HepG2 (cell line): ENCODE measurements around the gene PTMA. TPM values are rescaled to one million over a fixed set of nuclear protein-coding genes. Genes with fewer than 3 reads are reported as not detected.

Source experiments
- ATF7-NPFF ChIP-seq: sonication (generic); formaldehyde crosslinking; IDR thresholded peaks from 2 replicates; pipeline ENCODE4 v1.8.1; 2023; ENCODE audit warnings: mild to moderate bottlenecking, low read depth, missing genetic modification reagents, moderate library complexity
- ELK4 ChIP-seq: sonication (generic); formaldehyde crosslinking; IDR thresholded peaks from 2 replicates; pipeline ENCODE4 v1.9.0; 2021; ENCODE audit warnings: missing genetic modification reagents, borderline replicate concordance
- JDP2 ChIP-seq: sonication (generic); formaldehyde crosslinking; IDR thresholded peaks from 2 replicates; pipeline ENCODE4 v1.8.1; 2022; ENCODE audit warnings: missing genetic modification reagents, borderline replicate concordance
- KDM3A ChIP-seq: IDR thresholded peaks from 2 replicates; pipeline ENCODE4 v1.6.1; 2018; ENCODE audit warnings: low read depth, missing compliant biosample characterization
- KLF11 ChIP-seq: IDR thresholded peaks from 2 replicates; pipeline ENCODE4 v1.6.1; 2016; ENCODE audit warnings: missing compliant biosample characterization
- KLF12 ChIP-seq: sonication (generic); formaldehyde crosslinking; IDR thresholded peaks from 2 replicates; pipeline ENCODE4 v1.4.0; 2020; ENCODE audit warnings: missing genetic modification reagents, borderline replicate concordance
- MED8 ChIP-seq: sonication (generic); formaldehyde crosslinking; IDR thresholded peaks from 2 replicates; pipeline ENCODE4 v1.8.1; 2023; ENCODE audit warnings: mild to moderate bottlenecking, missing genetic modification reagents; ENCODE audit not compliant: insufficient replicate concordance
- MTF2 ChIP-seq: sonication (generic); formaldehyde crosslinking; IDR thresholded peaks from 2 replicates; pipeline ENCODE4 v1.5.0; 2020; ENCODE audit warnings: missing genetic modification reagents, borderline replicate concordance
- NCOR1 ChIP-seq: fragments of 200-600 bp; sonication (generic); IDR thresholded peaks from 2 replicates; pipeline ENCODE4 v1.7.0; 2017; ENCODE audit warnings: antibody characterized with exemption, low read length, borderline replicate concordance
- NR2F6 ChIP-seq, 2 experiments: IDR thresholded peaks; 2 replicates each; pipeline ENCODE4 v1.6.1; 2016; ENCODE audit warnings: antibody characterized with exemption in 1 of 2, mild to moderate bottlenecking in 1 of 2
- SMAD1 ChIP-seq: sonication (generic); formaldehyde crosslinking; IDR thresholded peaks from 2 replicates; pipeline ENCODE4 v1.4.0; 2020; ENCODE audit warnings: missing genetic modification reagents, low read depth, mild to moderate bottlenecking, borderline replicate concordance
- SOX5 ChIP-seq: IDR thresholded peaks from 2 replicates; pipeline ENCODE4 v1.6.1; 2016; ENCODE audit warnings: borderline replicate concordance
- SPEN ChIP-seq: sonication (generic); formaldehyde crosslinking; IDR thresholded peaks from 2 replicates; pipeline ENCODE4 v1.5.1; 2020; ENCODE audit warnings: low read depth, mild to moderate bottlenecking, missing genetic modification reagents
- TARDBP ChIP-seq: sonication (generic); formaldehyde crosslinking; IDR thresholded peaks from 2 replicates; pipeline ENCODE4 v1.8.0; 2022; ENCODE audit warnings: mild to moderate bottlenecking, missing genetic modification reagents
- TEF ChIP-seq: sonication (generic); formaldehyde crosslinking; IDR thresholded peaks from 2 replicates; pipeline ENCODE4 v1.5.0; 2020; ENCODE audit warnings: missing genetic modification reagents
- TMF1 ChIP-seq: sonication (generic); formaldehyde crosslinking; IDR thresholded peaks from 2 replicates; pipeline ENCODE4 v1.8.1; 2022; ENCODE audit warnings: low read depth, missing genetic modification reagents
- ZBTB3 ChIP-seq: sonication (generic); formaldehyde crosslinking; IDR thresholded peaks from 2 replicates; pipeline ENCODE4 v1.4.0; 2020; ENCODE audit warnings: low read depth, mild to moderate bottlenecking, moderate library complexity, missing genetic modification reagents, borderline replicate concordance
- ZBTB38 ChIP-seq: sonication (generic); formaldehyde crosslinking; IDR thresholded peaks from 2 replicates; pipeline ENCODE4 v1.5.1; 2020; ENCODE audit warnings: mild to moderate bottlenecking, missing genetic modification reagents
- ZNF552 ChIP-seq: sonication (generic); formaldehyde crosslinking; IDR thresholded peaks from 2 replicates; pipeline ENCODE4 v1.9.0; 2022; ENCODE audit warnings: missing genetic modification reagents, mild to moderate bottlenecking, borderline replicate concordance
- ZNF580 ChIP-seq: IDR thresholded peaks from 2 replicates; pipeline ENCODE4 v1.6.1; 2016; ENCODE audit warnings: low read depth, borderline replicate concordance
- ZNF772 ChIP-seq: sonication (generic); formaldehyde crosslinking; IDR thresholded peaks from 2 replicates; pipeline ENCODE4 v1.5.0; 2020; ENCODE audit warnings: mild to moderate bottlenecking, missing genetic modification reagents
- ZSCAN30 ChIP-seq: sonication (generic); formaldehyde crosslinking; IDR thresholded peaks from 2 replicates; pipeline ENCODE4 v1.5.0; 2020; ENCODE audit warnings: mild to moderate bottlenecking, missing genetic modification reagents
- polyA plus RNA-seq, 8 experiments: library from polyadenylated mRNA; depleted of rRNA in 3 of 8; stranded (reverse) in 7 of 8; unstranded in 1 of 8; fragments of >200 nt; fragmentation: Illumina TruSeq in 4 of 8; extraction: Trizol in 4 of 8; gene quantifications; 2 replicates each; pipeline versions ENCODE4 v1.2.1 to v1.2.3, GENCODE V29; 2011 to 2016; ENCODE audit warnings: low read depth in 4 of 8, missing spikeins in 1 of 8, mixed read lengths in 1 of 8; ENCODE audit not compliant: insufficient read depth in 1 of 8
- total RNA-seq, 5 experiments: library from RNA; depleted of rRNA; stranded (reverse); fragments of >200 nt; fragmentation: Illumina TruSeq; extraction: Trizol; gene quantifications; 2 replicates each; pipeline ENCODE4 v1.2.3, GENCODE V29; 2016; ENCODE audit warnings: low read depth in 1 of 5
- TF ChIP-seq, protein P1 (sequence below): sonication (generic); formaldehyde crosslinking; IDR thresholded peaks from 2 replicates; pipeline ENCODE4 v1.4.0; 2020; ENCODE audit warnings: missing genetic modification reagents, borderline replicate concordance

PTMA gene
- total and polyA plus RNA-seq, 2 of the 13 experiments (the other 11 are each of a cell fraction or from before 2014, with no cell fraction given): 190 to 1,086 TPM

- no peak for TF ChIP-seq TEF (CRISPR knock-in tag)
- TF ChIP-seq ZNF772 (CRISPR knock-in tag): no peak; the same call in 1 of the 2 replicates
- TF ChIP-seq MED8 (CRISPR knock-in tag): no peak
- no peak for TF ChIP-seq JDP2
- TF ChIP-seq ZNF580: no peak
- no peak for TF ChIP-seq SMAD1 (CRISPR knock-in tag)
- TF ChIP-seq ZSCAN30 (CRISPR knock-in tag): no peak
- no peak for TF ChIP-seq KLF11 (CRISPR knock-in tag)
- no peak for TF ChIP-seq ELK4 (CRISPR knock-in tag)
- peak; percentile 38; the same call in 1 of the 2 replicates for TF ChIP-seq ATF7-NPFF (CRISPR knock-in tag)
- TF ChIP-seq ZNF552 (CRISPR knock-in tag): no peak
- TF ChIP-seq, protein P1, sequence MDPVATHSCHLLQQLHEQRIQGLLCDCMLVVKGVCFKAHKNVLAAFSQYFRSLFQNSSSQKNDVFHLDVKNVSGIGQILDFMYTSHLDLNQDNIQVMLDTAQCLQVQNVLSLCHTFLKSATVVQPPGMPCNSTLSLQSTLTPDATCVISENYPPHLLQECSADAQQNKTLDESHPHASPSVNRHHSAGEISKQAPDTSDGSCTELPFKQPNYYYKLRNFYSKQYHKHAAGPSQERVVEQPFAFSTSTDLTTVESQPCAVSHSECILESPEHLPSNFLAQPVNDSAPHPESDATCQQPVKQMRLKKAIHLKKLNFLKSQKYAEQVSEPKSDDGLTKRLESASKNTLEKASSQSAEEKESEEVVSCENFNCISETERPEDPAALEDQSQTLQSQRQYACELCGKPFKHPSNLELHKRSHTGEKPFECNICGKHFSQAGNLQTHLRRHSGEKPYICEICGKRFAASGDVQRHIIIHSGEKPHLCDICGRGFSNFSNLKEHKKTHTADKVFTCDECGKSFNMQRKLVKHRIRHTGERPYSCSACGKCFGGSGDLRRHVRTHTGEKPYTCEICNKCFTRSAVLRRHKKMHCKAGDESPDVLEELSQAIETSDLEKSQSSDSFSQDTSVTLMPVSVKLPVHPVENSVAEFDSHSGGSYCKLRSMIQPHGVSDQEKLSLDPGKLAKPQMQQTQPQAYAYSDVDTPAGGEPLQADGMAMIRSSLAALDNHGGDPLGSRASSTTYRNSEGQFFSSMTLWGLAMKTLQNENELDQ: no peak
- TF ChIP-seq TARDBP (CRISPR knock-in tag): no peak
- TF ChIP-seq MTF2 (CRISPR knock-in tag): no peak
- TF ChIP-seq KLF12 (CRISPR knock-in tag): no peak
- no peak for TF ChIP-seq NR2F6 (IDR thresholded peaks at IDR 0.05)
- no peak for TF ChIP-seq NR2F6 (CRISPR knock-in tag; IDR thresholded peaks at IDR 0.05)
- TF ChIP-seq SOX5: no peak
- TF ChIP-seq KDM3A (CRISPR knock-in tag): no peak
- TF ChIP-seq TMF1 (CRISPR knock-in tag): peak; percentile 83; the same call in 1 of the 2 replicates
- peak; percentile 100 for TF ChIP-seq ZBTB38 (CRISPR knock-in tag)
- no peak for TF ChIP-seq SPEN (CRISPR knock-in tag)
- no peak for TF ChIP-seq ZBTB3 (CRISPR knock-in tag)
- no peak for TF ChIP-seq NCOR1
Observed at GRCh38 chr2:231707625-231707926, 749 bp upstream of the PTMA start (continued).
